Fibroblast of the conjunctiva (primary cell): Measurements from ENCODE around the gene KIF5A.

ENCODE experiments used
- DNase-seq: peaks from one replicate; pipeline ENCODE4 v3.0.0-alpha.2; 2010; ENCODE audit warnings: low read depth

KIF5A gene

GRCh38 chr12:57620245-57620935 lies 70.5 kb downstream of the KIF5A start:
- no peak for DNase-seq

GRCh38 chr12:57620936-57621496 lies 71.2 kb downstream of the KIF5A start:
- no peak for DNase-seq

GRCh38 chr12:57621497-57622292 lies 71.9 kb downstream of the KIF5A start:
- DNase-seq: no peak

- DNase-seq: no peak
Measured at GRCh38 chr12:57622293-57623245, 72.7 kb downstream of the KIF5A start.

- DNase-seq: no peak
Measured at GRCh38 chr12:57623385-57623784, 73.5 kb downstream of the KIF5A start.

- DNase-seq: no peak
Measured at GRCh38 chr12:57623811-57624390, 74.1 kb downstream of the KIF5A start.

- DNase-seq: no peak
Measured at GRCh38 chr12:57624441-57625220, 74.8 kb downstream of the KIF5A start.

GRCh38 chr12:57625261-57626032 lies 75.6 kb downstream of the KIF5A start:
- DNase-seq: no peak

GRCh38 chr12:57626111-57626920 lies 76.5 kb downstream of the KIF5A start:
- DNase-seq: no peak

- no peak for DNase-seq
Measured at GRCh38 chr12:57626921-57627445, 77.1 kb downstream of the KIF5A start.

- no peak for DNase-seq
Measured at GRCh38 chr12:57627501-57628279, 77.8 kb downstream of the KIF5A start.

GRCh38 chr12:57628280-57629191 lies 78.7 kb downstream of the KIF5A start:
- no peak for DNase-seq

- DNase-seq: no peak
Measured at GRCh38 chr12:57629897-57630471, 80.1 kb downstream of the KIF5A start.

GRCh38 chr12:57630891-57631433 lies 81.1 kb downstream of the KIF5A start:
- DNase-seq: no peak

GRCh38 chr12:57631566-57632072 lies 81.8 kb downstream of the KIF5A start:
- no peak for DNase-seq
